ENCODE measurements around the gene PAPPA. TPM values are rescaled to one million over a fixed set of nuclear protein-coding genes. Genes with fewer than 3 reads are reported as not detected.

PAPPA gene, protein sequence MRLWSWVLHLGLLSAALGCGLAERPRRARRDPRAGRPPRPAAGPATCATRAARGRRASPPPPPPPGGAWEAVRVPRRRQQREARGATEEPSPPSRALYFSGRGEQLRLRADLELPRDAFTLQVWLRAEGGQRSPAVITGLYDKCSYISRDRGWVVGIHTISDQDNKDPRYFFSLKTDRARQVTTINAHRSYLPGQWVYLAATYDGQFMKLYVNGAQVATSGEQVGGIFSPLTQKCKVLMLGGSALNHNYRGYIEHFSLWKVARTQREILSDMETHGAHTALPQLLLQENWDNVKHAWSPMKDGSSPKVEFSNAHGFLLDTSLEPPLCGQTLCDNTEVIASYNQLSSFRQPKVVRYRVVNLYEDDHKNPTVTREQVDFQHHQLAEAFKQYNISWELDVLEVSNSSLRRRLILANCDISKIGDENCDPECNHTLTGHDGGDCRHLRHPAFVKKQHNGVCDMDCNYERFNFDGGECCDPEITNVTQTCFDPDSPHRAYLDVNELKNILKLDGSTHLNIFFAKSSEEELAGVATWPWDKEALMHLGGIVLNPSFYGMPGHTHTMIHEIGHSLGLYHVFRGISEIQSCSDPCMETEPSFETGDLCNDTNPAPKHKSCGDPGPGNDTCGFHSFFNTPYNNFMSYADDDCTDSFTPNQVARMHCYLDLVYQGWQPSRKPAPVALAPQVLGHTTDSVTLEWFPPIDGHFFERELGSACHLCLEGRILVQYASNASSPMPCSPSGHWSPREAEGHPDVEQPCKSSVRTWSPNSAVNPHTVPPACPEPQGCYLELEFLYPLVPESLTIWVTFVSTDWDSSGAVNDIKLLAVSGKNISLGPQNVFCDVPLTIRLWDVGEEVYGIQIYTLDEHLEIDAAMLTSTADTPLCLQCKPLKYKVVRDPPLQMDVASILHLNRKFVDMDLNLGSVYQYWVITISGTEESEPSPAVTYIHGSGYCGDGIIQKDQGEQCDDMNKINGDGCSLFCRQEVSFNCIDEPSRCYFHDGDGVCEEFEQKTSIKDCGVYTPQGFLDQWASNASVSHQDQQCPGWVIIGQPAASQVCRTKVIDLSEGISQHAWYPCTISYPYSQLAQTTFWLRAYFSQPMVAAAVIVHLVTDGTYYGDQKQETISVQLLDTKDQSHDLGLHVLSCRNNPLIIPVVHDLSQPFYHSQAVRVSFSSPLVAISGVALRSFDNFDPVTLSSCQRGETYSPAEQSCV (N-terminal part only)
- 44.5 and 45.1 TPM in 2 replicates for polyA plus RNA-seq (2012; rRNA removed)
- 31.9 and 38.4 TPM in 2 replicates for polyA plus RNA-seq (2012; cell fraction: cytosol; rRNA removed)
- 44.9 and 75.9 TPM in 2 replicates for polyA plus RNA-seq (2012; cell fraction: nucleus; rRNA removed)

DNA sequence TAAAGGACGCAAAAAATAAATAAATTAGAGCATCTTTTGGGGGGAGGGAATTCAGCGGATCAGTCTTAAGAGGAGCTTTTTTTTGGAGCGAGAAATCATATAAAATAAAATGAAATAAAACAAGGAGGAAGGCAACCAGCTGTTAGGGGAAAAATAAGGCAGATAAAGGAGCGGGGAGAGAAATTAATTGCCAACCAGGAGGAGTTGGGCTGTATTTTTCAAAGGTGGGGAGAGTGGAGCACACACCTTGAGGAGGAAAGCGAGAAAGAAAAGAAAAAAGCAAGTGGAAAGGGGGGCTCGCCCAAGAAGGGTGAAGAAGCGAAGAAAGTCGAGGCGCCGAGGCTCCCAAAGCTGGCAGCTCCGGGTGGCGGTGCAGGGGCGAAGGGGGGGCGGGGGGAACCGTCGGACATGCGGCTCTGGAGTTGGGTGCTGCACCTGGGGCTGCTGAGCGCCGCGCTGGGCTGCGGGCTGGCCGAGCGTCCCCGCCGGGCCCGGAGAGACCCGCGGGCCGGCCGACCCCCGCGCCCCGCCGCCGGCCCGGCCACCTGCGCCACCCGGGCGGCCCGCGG lies at the start of gene PAPPA:
Gene PAPPA, plus strand, starts transcription at position 27 of the 569 bp plus-strand sequence. Its CDS starts 382 bp downstream, at position 409.
- Histone ChIP-seq H3K27ac (ENCODE audit: low read depth in 2 of 2, low read length in 1 of 2) (peak within 1 kb of the TSS; percentile 82 to 99), H3K9ac (peak within 1 kb of the TSS; percentile 99), H3K4me3 (ENCODE audit: low read depth in 2 of 2, low read length in 1 of 2) (peak within 1 kb of the TSS; percentile 75 to 80), H3K4me2 (peak within 1 kb of the TSS; percentile 91), H3K9me3 (no peaks in the 10 kb centered on the region), H3K36me3 (replicated peaks in 1 of 2; ENCODE audit: control insufficient read depth in 1 of 2, insufficient read depth in 2 of 2, low read length in 1 of 2) (peaks cover 0 to 12% of the 10 kb centered on the region in 2 experiments), H2AFZ (ENCODE audit: low read depth) (no peak within 1 kb of the TSS), H4K20me1 (ENCODE audit: insufficient read depth) (peaks cover 4% of the 10 kb centered on the region; the same call in 1 of the 2 replicates), H3K9me2 (no peaks in the 10 kb centered on the region), H3K79me2 (ENCODE audit: insufficient read depth) (peaks cover 49% of the 10 kb centered on the region), H3K4me1 (ENCODE audit: control insufficient read depth in 1 of 2, insufficient read depth in 2 of 2, low read depth in 1 of 2, low read length in 1 of 2) (peaks cover 19 to 35% of the 10 kb centered on the region in 2 experiments), H3F3A (replicated peaks; ENCODE audit: insufficient read depth) (peaks cover 57% of the 10 kb centered on the region), H3K27me3 (ENCODE audit: insufficient read depth) (no peaks in the 10 kb centered on the region)
- 1% methylated on average over 16 of the region's 41 CpGs for WGBS (ENCODE audit: low lambda C conversion rate)
- ChIA-PET CTCF (interaction anchor here (0.6 to 4.1 kb wide), 11 partner anchors 11 to 560 kb away, joined by 3 to 51 read pairs (median 6); no protein-coding TSS in a partner anchor), POLR2A (interaction anchor here (0.6 kb wide), 1 partner anchor 418 kb away, joined by 3 read pairs; no protein-coding TSS in a partner anchor)
- no peak for DNase-seq
- TF ChIP-seq, protein P1, sequence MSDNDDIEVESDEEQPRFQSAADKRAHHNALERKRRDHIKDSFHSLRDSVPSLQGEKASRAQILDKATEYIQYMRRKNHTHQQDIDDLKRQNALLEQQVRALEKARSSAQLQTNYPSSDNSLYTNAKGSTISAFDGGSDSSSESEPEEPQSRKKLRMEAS (IDR thresholded peaks at IDR 0.05; ENCODE audit: low read depth): 0 out of 2 replicates have a peak, but pooled peaks have one; percentile 1
- TF ChIP-seq NRF1 (IDR thresholded peaks at IDR 0.05; ENCODE audit: low read depth, low read length) (no peak), RCOR1 (IDR thresholded peaks at IDR 0.05; ENCODE audit: low read length) (no peak), RFX5 (IDR thresholded peaks at IDR 0.05; ENCODE audit: low read length) (no peak), SIN3A (IDR thresholded peaks at IDR 0.05; ENCODE audit: borderline replicate concordance, low read depth, low read length) (no peak), CHD2 (IDR thresholded peaks at IDR 0.05; ENCODE audit: low read length, partially characterized antibody) (no peak)
- TF ChIP-seq, protein P2, sequence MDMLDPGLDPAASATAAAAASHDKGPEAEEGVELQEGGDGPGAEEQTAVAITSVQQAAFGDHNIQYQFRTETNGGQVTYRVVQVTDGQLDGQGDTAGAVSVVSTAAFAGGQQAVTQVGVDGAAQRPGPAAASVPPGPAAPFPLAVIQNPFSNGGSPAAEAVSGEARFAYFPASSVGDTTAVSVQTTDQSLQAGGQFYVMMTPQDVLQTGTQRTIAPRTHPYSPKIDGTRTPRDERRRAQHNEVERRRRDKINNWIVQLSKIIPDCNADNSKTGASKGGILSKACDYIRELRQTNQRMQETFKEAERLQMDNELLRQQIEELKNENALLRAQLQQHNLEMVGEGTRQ (IDR thresholded peaks at IDR 0.05; ENCODE audit: borderline replicate concordance, low read depth, low read length): no peak
